HG03135 (cell line): ENCODE results near the gene UNC79.

Source experiments
- ATAC-seq: cut with Tn5 transposase; IDR thresholded peaks from one replicate; pipeline ENCODE4 v1.9.1; 2021; ENCODE audit warnings: mild to moderate bottlenecking, moderate library complexity; ENCODE audit not compliant: unreplicated experiment

Gene UNC79

GRCh38 chr14:93655078-93655750, 224.5 kb downstream of the UNC79 start:
- no peak for ATAC-seq

DNA sequence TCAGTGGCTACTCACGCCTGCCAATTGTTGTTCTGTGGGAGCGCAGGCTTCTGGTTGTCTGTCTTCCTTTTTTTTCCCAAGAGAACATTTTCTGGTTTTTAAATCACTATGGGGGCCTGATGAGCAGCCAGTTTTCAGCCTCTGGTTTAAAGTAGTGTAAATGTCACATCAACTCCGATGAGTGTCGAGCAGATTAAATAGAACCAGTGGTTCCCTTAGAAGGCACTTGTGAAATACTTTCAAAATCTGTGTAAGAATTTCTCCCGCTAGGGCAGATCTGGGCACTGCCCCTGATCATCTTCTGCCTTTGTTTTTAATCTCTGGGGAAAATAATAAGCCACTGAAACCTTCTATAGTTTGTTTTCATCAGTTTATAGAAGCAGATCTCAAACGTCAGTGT, 227.1 kb downstream of the UNC79 start:
- ATAC-seq, result no peak

GRCh38 chr14:93663317-93663716, 232.6 kb downstream of the UNC79 start:
- no peak for ATAC-seq

DNA sequence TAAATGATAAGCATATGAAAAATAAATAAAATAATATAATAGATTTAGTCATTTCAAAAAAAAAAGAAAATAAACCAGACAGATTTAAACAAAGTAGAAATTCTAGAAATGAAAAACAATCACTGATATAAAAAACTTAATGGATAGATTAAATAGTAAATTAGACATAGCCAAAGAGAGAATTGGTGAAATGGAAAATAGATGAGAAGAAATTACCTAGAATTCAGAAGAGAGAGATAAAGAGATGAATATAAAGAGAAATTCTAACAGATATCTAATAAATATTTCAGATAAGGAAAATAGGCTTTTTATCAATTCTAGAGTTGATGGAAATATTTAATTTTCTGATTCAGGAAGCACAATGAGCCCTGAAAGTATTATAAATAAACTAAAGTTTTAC, 234.4 kb downstream of the UNC79 start:
- no peak for ATAC-seq

GRCh38 chr14:93669632-93670031, 238.9 kb downstream of the UNC79 start:
- no peak for ATAC-seq

DNA sequence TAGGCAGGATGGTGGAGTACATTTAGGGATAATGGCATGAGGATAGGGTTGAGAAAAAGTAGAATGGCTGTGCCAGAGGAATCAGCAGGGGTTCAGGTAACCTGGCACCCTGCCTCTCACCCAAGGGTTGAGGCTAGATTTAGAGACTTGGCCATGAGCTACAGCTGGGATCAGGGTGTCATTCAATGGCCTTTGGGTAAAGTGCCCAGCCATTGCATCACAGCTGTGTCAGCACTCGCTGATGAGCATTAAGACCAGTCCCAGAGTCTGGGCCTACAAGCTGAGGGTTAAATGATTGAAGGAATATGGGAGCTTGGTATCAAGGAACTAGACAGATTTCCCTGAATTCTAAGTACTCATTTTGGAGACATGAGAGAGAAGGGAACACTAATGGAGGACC, 243.6 kb downstream of the UNC79 start:
- ATAC-seq, result no peak

GRCh38 chr14:93675651-93676050, 244.9 kb downstream of the UNC79 start:
- ATAC-seq, result no peak

DNA sequence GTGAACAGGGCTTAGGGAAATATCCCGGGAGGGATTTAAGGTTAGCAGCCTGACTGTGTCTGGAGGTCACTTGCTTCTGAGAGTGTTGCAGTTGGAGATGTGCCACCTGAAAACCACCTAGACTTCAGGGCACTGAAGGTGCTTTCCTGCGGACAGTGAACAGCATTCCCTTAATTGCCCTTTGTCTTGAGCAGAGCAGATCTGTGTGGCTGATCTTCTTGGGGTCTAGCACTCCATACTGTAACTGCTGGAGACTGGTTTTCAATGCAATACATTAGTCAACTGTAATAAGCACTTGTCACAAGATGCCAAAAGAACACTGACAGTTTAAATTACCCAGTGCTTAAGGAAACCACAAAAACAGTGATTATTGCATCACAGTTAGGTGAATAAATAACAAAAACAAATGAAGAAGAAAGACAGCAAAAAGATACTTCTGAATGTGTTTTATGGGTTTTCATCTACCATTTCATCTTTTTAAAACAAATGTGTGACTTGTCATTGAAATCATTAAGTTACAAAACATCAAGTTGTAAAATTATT, 245.7 kb downstream of the UNC79 start:
- ATAC-seq, result no peak

- ATAC-seq, result no peak
Measured at GRCh38 chr14:93682459-93682858, 251.7 kb downstream of the UNC79 start.

DNA sequence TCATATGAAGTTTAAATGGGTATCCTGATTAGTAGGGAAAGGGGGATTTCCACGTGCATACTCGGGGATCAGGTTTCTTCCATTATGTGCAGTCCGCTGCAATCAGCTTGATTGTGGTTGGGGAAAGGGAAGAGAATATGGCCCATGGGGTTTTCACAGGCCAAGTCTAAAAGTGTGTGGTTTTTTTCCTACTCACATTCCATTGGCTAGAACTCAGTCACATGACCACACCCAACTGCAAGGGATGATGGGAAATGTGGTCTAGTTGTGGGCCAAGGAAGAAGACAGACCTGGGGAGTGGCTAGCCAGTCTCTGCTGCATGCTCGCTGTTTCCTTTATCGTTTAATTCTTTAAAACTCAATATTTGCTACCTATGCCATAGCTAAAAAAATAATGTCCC, 252.5 kb downstream of the UNC79 start:
- no peak for ATAC-seq

- ATAC-seq, result no peak
Measured at GRCh38 chr14:93685121-93685895, 254.6 kb downstream of the UNC79 start.

GRCh38 chr14:93686268-93686667, 255.5 kb downstream of the UNC79 start:
- no peak for ATAC-seq

- no peak for ATAC-seq
Measured at GRCh38 chr14:93688239-93688666, 257.5 kb downstream of the UNC79 start.

DNA sequence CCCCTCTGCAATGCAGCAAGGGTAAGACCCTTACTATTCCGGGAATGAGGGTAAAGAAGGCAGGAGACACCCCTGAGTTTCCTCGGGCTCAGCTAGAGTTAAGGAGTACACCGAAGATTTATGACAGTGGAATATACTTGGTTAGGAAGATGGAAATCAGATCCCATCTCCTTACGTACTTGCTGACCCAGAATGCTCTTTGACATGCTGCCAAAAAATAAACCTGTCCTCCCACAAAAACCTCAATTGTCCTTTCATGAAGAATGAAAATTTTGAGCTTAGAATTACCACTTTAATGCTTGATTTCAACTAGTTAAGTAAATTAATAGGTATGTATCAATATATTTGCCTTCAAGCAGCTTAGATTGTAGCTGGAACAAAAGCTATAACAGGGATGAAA, 258.1 kb downstream of the UNC79 start:
- ATAC-seq, result no peak

- no peak for ATAC-seq
Measured at GRCh38 chr14:93690146-93690545, 259.4 kb downstream of the UNC79 start.

- no peak for ATAC-seq
Measured at GRCh38 chr14:93691042-93691780, 260.5 kb downstream of the UNC79 start.

GRCh38 chr14:93693914-93694313, 263.2 kb downstream of the UNC79 start:
- no peak for ATAC-seq

DNA sequence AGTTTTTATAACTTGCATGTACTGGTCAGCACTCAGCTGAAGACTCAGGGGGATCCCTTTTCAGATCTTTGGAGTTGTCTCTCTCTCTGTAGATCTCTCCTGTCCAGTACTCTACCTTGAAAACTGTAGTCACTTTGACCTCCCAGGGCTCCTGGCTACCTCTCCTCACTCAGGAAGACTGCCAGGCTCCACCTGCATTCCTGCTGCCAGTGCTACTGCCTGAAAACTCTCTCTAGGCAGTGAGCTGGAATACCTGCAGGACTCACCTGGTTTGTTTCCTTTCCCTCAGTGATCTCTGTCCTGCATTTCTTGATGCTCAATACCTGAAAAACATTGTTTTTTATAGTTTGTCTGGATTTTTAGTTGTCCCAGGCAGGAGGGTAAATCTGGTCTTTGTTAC, 270.2 kb downstream of the UNC79 start:
- no peak for ATAC-seq

DNA sequence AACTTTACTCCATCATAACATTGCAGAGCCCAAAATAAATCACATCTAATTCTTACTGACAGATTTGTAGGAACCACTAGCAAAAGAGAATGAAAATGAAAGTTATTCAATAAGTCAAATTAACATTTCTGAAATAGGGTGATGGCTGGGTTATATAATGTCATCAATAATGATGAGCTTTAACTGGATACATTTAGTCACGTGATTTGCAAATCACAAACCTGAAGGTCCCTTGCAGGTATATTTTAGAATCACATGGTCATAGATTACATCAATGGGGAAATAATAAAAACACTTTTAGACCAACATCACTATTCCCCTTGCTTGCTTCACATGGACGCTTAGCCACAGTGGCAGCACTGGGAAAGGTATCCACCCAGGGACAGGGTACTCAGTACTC, 270.8 kb downstream of the UNC79 start:
- ATAC-seq, result no peak

- no peak for ATAC-seq
Measured at GRCh38 chr14:93702946-93703345, 272.2 kb downstream of the UNC79 start.

DNA sequence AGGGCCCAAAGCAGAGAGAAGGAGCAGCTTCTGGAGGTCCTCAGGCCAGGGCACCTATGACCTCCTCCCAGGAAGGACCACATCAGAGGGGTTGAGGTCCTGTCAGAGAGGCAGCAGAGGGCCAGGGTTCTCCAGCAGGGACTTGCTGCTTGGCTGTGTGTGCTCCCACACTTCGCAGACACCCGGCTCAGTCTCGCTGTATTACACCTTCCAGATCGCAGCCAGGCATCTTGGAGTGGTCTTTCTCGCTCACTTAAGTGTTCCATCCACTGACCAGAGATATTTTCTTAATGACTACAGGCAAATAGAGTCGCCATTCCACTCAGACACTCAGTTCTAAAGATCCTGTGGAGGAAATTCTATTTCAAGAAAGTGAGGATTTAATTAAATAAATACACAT, 273.2 kb downstream of the UNC79 start:
- no peak for ATAC-seq
